PFSK-1 (cell line): Measurements from ENCODE around the gene FAM83E.

Source experiments
- FOXP2 ChIP-seq: optimal IDR thresholded peaks from 2 replicates; pipeline ENCODE3; 2011; ENCODE audit warnings: borderline replicate concordance, control low read depth, inconsistent platforms; ENCODE audit not compliant: insufficient read depth; ENCODE audit errors: extremely low read length, extremely low read depth
- POLR2AphosphoS5 ChIP-seq: IDR thresholded peaks from 2 replicates; pipeline ENCODE4 v1.6.1; 2012; ENCODE audit warnings: low read depth, mild to moderate bottlenecking, control low read depth, low read length, moderate library complexity
- REST ChIP-seq, 2 experiments: IDR thresholded peaks; 2 replicates each; pipeline versions ENCODE4 v1.6.1 to v1.8.0; 2011 to 2012; ENCODE audit warnings: low read depth in 2 of 2, low read length in 2 of 2, control low read depth in 1 of 2, inconsistent platforms in 1 of 2, mild to moderate bottlenecking in 1 of 2, moderate library complexity in 1 of 2; ENCODE audit not compliant: insufficient read depth in 1 of 2
- SIN3A ChIP-seq: IDR thresholded peaks from 2 replicates; pipeline ENCODE4 v1.6.1; 2012; ENCODE audit warnings: mild to moderate bottlenecking, low read length, moderate library complexity, borderline replicate concordance; ENCODE audit not compliant: insufficient read depth
- TAF1 ChIP-seq: IDR thresholded peaks from 2 replicates; pipeline ENCODE4 v1.6.1; 2012; ENCODE audit warnings: low read length, control low read depth, borderline replicate concordance; ENCODE audit not compliant: insufficient read depth

FAM83E gene

DNA sequence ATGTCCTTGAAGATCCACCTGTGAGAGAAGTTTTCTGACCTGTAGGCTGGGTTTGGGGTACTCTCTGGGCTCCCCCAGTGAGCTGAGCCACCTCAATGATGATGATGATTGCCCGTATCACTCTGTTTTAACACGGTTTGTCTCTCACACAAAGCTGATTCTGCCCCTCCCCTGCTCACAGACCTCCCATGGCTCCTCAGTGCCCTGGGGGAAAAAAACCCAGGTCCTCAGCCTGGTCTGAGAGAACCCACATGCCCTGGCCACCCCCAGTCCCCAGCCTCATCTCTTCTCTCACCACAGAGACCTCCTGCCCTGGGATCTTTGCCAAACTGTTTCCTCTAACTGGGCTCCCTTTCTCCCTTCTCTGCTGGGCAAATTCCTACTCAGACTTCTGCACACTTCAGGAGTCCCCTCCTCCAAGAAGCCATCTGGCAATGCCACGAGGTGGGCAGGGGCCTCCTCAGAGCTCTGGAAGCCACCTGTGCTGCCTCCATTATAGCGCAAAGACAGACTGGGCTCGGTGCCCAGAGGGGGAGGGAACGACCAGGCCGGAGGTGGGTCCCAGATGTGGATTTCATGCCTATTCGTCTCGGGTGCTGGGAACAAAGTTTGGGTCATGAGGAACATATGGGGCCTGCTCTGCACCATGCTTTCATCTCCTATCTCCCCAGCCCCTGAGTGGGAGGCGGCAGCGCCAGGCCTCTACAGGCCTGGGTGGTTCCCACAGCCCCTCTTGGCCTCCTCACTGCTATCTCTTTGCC is 39.6 kb upstream of the FAM83E start:
- TF ChIP-seq POLR2AphosphoS5 = no peak
- no peak for TF ChIP-seq FOXP2
- TF ChIP-seq REST (IDR thresholded peaks at IDR 0.05; ENCODE audit: insufficient read depth in 1 of 2, low read depth in 2 of 2, low read length in 2 of 2) = no peak
- TF ChIP-seq SIN3A = no peak
- no peak for TF ChIP-seq TAF1

- TF ChIP-seq POLR2AphosphoS5 = no peak
- TF ChIP-seq SIN3A = no peak
- TF ChIP-seq TAF1 = no peak
Observed at GRCh38 chr19:48651683-48652048, 36.8 kb upstream of the FAM83E start.

- TF ChIP-seq REST (IDR thresholded peaks at IDR 0.05; ENCODE audit: insufficient read depth in 1 of 2, low read depth in 2 of 2, low read length in 2 of 2) = no peak
- TF ChIP-seq FOXP2 = no peak
- TF ChIP-seq POLR2AphosphoS5 = no peak
- TF ChIP-seq SIN3A = no peak
- TF ChIP-seq TAF1 = no peak
Observed at GRCh38 chr19:48650974-48651682, 36.3 kb upstream of the FAM83E start.

GRCh38 chr19:48648134-48648533 is 33.3 kb upstream of the FAM83E start:
- no peak for TF ChIP-seq FOXP2
- TF ChIP-seq SIN3A = no peak

- no peak for TF ChIP-seq REST (IDR thresholded peaks at IDR 0.05; ENCODE audit: insufficient read depth in 1 of 2, low read depth in 2 of 2, low read length in 2 of 2)
- TF ChIP-seq FOXP2 = no peak
- TF ChIP-seq POLR2AphosphoS5 = no peak
- no peak for TF ChIP-seq SIN3A
- TF ChIP-seq TAF1 = no peak
Observed at GRCh38 chr19:48646722-48647216, 31.9 kb upstream of the FAM83E start.

GRCh38 chr19:48646001-48646721 is 31.3 kb upstream of the FAM83E start, which contains the start of gene CA11:
Gene CA11, minus strand, starts transcription at chr19:48646187. Its CDS starts 555 bp downstream, at chr19:48645632.
- no peak for TF ChIP-seq REST (IDR thresholded peaks at IDR 0.05; ENCODE audit: insufficient read depth in 1 of 2, low read depth in 2 of 2, low read length in 2 of 2)
- TF ChIP-seq FOXP2 = peak; percentile 66
